Measurements from ENCODE around the gene UMAD1. TPM values are rescaled to one million over a fixed set of nuclear protein-coding genes. Genes with fewer than 3 reads are reported as not detected.

UMAD1 gene
- total and polyA plus RNA-seq, 2 of the 4 experiments (the other 2 are of a cell fraction) = 5.2 to 8.4 TPM

GRCh38 chr7:7802531-7802930 lies 162.0 kb downstream of the UMAD1 start:
- Histone ChIP-seq H3K27me3 (ENCODE audit: control insufficient read depth, insufficient read depth, low read length) (no peaks in the 10 kb centered on the region), H4K8ac (ENCODE audit: low read depth in 2 of 2, low read length in 2 of 2) (no peak overlapping the region), H3K18ac (ENCODE audit: low read depth, low read length) (no peak overlapping the region), H3K4me3 (ENCODE audit: insufficient read depth, low read depth, low read length) (no peak overlapping the region), H3K79me1 (ENCODE audit: low read depth in 1 of 2, low read length in 2 of 2) (no peaks in the 10 kb centered on the region), H3K9ac (ENCODE audit: low read depth, low read length) (no peak overlapping the region), H3K4me1 (ENCODE audit: control insufficient read depth, insufficient read depth, low read length) (peaks cover 5% of the 10 kb centered on the region), H3K27ac (ENCODE audit: insufficient read depth, low read length) (no peak overlapping the region), H4K5ac (ENCODE audit: low read depth, low read length) (no peak overlapping the region), H3K56ac (ENCODE audit: extremely low read depth, insufficient read depth, low read length) (no peak overlapping the region), H4K20me1 (ENCODE audit: insufficient read depth, low read length) (no peaks in the 10 kb centered on the region), H4K91ac (ENCODE audit: insufficient read depth, low read depth, low read length) (no peak overlapping the region), H2AK9ac (replicated peaks; ENCODE audit: low read depth, low read length, poor library complexity) (no peak overlapping the region), H3K9me3 (ENCODE audit: control insufficient read depth, insufficient read depth, low read length) (no peaks in the 10 kb centered on the region), H3K4ac (ENCODE audit: low read depth, low read length) (no peak overlapping the region), H2BK5ac (ENCODE audit: low read depth, low read length, poor library complexity, severe bottlenecking) (no peak overlapping the region), H3K4me2 (ENCODE audit: low read depth, low read length) (no peak overlapping the region), H2BK120ac (ENCODE audit: low read depth, low read length) (no peak overlapping the region), H3K9me1 (ENCODE audit: insufficient read depth, low read length) (peaks cover 4% of the 10 kb centered on the region), H2AFZ (replicated peaks; ENCODE audit: low read length, poor library complexity) (no peak overlapping the region), H2AK5ac (ENCODE audit: low read depth, low read length) (no peak overlapping the region), H3K23ac (ENCODE audit: low read depth, low read length) (no peak overlapping the region), H3K14ac (replicated peaks; ENCODE audit: low read depth, low read length) (no peak overlapping the region), H3K36me3 (ENCODE audit: control insufficient read depth, insufficient read depth, low read length) (no peaks in the 10 kb centered on the region), H2BK20ac (ENCODE audit: low read depth, low read length) (no peak overlapping the region), H2BK15ac (ENCODE audit: low read depth, low read length) (no peak overlapping the region)
- TF ChIP-seq CTCF (conservative IDR thresholded peaks at IDR 0.05; ENCODE audit: low read depth, low read length) = no peak
- TF ChIP-seq NFE2L2 (IDR thresholded peaks at IDR 0.05; ENCODE audit: low read depth, low read length) = no peak
- TF ChIP-seq RAD21 (IDR thresholded peaks at IDR 0.05; ENCODE audit: low read length) = no peak
- TF ChIP-seq ELK1 (IDR thresholded peaks at IDR 0.05; ENCODE audit: borderline replicate concordance, low read depth, low read length) = no peak
- TF ChIP-seq CEBPB (IDR thresholded peaks at IDR 0.05; ENCODE audit: low read depth, low read length) = no peak
- no peak for TF ChIP-seq RCOR1 (IDR thresholded peaks at IDR 0.05; ENCODE audit: insufficient replicate concordance, low read length)
- TF ChIP-seq MXI1 (IDR thresholded peaks at IDR 0.05; ENCODE audit: borderline replicate concordance, low read depth, low read length) = no peak
- TF ChIP-seq RFX5 (IDR thresholded peaks at IDR 0.05; ENCODE audit: low read depth, low read length) = no peak
- no peak for TF ChIP-seq MAZ (IDR thresholded peaks at IDR 0.05; ENCODE audit: borderline replicate concordance, low read depth, low read length)
- ChIA-PET POLR2A (ENCODE audit: unreplicated experiment) (no interaction called here), CTCF (no interaction called here)
- BruUV-seq (replicated peaks) = no TSS peak
- dilution Hi-C loops (cut with HindIII; ENCODE audit: low sequenced_read_pairs, unreplicated experiment) (no loop called here), in situ Hi-C loops (cut with MboI; ENCODE audit: low sequenced_read_pairs) (no loop called here), intact Hi-C loops (cut with micrococcal nuclease) (no loop called here)
- no CpG with 5 or more reads among the region's 2 CpGs for WGBS, 2 experiments (ENCODE audit: extremely low coverage in 2 of 2, insufficient read length in 1 of 2)
- ATAC-seq (ENCODE audit: low read depth) (no peak), DNase-seq (no peak)
